HG02970 (cell line): Measurements from ENCODE around the gene WASF2.
"Not testable (repeated sequence)": the region's sequence is repeated elsewhere in the genome, so short reads cannot be mapped to it uniquely, and the experiment has no call there.

Experiments used
- ATAC-seq: cut with Tn5 transposase; IDR thresholded peaks from one replicate; pipeline ENCODE4 v1.9.1; 2021; ENCODE audit warnings: mild to moderate bottlenecking, moderate library complexity, moderate number of reproducible peaks; ENCODE audit not compliant: unreplicated experiment, low FRiP score

Gene WASF2

DNA sequence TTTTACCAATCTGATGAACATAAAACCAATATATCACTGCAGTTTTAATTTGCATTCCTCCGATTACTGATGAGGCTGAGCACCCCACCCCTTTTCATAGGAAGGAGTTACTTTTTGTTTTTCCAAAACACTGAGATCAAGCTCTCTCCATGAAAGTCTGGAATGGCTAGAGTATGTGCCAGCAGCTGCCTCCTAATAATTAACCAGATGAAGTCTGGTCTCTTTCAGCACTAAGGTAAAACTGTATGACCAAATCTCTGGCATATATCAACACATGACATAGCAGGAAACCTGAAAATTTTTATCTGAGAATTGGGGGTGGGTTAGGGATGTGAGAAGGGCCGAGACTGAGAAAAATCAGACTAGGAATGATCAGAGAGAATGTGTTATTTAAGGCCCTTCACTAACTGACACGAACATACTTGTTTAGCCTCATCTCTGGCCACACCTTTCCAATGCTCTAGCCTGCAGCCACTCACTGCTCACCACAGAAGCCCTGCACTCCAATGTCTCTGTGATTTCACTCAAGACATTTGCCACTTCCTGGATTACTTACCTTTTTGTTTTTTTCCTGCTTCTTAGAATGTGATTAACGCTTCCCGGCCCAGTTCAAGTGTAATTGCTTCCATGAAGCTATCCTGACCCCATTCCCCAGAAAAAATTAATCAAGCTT, 34.7 kb downstream of the WASF2 start:
- ATAC-seq: no peak

DNA sequence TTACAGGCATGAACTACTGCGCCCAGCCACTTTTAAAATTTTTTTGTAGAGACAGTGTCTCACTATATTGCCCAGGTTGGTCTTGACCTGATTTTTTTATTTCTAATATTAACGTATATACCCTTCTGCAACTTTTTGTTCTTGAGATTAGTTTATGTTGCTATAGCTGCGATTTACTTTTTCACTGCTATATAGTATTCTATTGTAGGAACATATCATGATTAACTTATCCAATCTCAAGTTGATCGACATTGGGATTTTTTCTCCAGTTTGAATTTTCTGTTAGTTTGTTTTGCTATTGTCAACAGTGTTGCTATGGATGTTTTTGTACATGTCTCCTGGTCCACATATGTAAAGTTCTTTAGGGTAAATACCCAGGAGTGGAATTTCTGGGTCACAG, 35.4 kb downstream of the WASF2 start:
- ATAC-seq: no peak

DNA sequence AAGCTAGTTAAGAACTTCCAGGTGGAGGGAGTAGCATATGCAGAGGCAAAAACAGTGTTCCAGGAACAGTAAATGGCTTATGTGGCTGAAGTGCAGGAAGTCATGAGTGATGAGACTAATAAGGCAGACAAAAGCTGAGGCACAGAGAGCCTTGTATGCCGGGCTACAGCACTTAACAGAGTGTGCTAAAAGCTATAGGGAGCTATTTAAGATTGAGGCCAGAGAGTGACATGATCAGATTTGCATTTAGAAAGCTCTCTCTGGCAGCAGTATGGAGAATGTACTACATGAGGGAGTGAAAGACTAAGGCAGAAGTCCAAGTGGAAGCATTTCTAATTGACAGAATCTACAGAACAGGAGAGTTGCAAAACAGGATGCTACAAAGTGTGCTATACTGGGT, 38.6 kb downstream of the WASF2 start:
- ATAC-seq: no peak

DNA sequence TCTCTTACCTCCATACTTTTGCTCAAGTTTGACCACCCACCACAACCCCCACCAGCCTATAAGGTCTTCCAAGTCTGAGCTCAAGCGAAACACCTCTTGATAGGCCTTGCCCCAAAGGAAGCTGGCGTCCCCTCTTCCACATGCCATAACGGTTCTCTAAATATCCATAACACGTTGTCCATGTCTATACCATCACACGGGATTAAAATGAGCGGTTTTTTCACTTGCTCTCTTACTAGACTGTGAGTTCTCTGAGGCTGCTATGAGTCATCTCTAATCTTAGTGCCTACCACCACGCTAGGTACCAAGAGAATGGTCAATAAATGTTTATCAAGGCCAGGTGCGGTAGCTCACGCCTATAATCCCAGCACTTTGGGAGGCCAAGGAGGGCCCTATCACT, 41.0 kb downstream of the WASF2 start:
- no peak for ATAC-seq

DNA sequence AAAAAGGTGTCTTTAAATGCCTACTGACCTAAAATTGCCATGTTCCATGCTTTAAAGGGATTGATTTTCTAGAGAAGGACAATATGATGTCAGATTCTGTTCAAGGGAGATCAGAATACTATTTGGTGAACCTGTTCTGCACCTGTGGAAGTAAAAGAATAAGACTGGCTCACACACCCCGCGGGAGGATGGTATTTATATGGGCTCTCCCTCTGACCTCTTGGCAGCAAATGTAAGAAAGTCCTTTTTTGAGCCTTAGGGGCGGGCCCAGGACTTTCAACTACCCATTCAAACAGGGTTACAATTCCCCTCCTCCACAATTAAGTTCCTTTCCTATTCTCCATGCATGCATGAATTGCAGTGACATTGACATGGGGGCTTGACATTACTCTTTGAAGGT, 42.1 kb downstream of the WASF2 start:
- no peak for ATAC-seq

DNA sequence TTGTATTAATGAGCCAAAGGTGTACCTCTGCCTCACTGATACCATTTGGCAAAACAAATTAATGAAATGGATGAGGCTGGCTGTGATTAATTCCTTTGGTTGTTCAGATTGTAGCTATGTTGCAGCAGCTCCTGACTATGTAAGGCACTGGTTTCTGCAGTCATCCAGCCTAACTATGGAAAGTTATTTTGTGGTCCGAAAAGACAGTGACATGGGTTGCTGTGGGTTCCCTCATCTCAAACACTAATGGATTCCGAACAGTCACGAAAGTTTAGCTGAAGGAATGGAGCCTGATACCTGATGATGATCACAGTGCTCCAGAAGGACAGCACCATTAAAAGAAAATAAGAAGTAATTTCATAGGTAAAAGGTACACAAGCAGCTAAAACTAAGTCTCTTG, 42.6 kb downstream of the WASF2 start:
- no peak for ATAC-seq

DNA sequence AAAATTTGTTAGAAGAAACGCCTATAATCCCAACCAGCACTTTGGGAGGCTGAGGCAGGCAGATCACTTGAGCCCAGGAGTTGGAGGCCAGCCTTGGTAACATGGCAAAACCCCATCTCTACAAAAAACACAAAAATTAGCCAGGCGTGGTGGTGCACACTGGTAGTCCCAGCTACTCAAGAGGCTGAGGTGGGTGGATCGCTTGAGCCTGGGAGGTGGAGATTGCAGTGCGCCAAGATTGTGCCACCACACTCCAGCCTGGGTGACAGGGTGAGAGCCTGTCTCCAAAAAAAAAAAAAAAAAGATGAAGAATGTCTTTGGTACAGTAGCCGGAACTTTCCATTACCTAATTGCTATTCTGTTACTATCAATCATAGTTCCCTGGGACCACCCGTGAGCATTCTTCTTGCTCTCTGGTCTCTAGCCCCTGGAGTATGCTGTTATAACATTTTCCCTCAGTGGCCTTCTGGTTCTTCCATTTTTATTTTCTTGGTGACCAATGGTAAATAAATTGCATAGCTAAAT, 43.4 kb downstream of the WASF2 start:
- no peak for ATAC-seq

DNA sequence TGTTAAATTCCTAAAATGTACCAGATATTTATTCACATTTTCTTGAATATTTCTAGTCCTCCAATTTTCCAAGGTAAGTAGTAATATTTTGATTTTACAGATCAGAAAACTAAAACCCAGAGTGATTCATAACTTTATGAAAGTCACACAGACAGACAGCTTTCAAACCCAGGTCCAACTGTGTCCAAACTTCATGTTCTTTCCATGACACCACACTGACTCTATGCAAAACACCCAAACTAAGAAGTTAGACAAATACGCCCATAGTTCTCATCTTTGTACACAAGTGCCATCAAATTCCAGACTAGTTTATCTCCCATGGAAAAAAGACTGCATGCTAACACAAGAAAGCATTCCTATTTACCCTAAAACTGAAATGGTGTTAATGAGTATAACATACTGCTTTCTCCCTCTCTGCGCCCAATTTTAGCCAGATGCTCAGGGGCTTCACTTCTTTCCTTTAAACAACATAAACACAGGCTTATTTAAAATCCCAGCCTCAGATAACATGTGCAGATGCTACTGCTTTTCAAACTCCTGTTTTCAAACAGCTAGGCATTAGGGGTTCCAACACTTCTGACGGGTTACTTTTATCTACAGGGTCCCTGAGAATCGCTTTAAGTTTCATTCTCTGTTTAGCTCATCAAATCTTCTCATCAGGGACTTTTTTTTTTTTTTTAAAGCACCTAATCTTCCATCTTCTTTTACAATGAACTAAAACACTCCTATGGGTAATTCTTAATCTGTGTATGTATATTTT, 44.6 kb downstream of the WASF2 start:
- ATAC-seq: no peak

DNA sequence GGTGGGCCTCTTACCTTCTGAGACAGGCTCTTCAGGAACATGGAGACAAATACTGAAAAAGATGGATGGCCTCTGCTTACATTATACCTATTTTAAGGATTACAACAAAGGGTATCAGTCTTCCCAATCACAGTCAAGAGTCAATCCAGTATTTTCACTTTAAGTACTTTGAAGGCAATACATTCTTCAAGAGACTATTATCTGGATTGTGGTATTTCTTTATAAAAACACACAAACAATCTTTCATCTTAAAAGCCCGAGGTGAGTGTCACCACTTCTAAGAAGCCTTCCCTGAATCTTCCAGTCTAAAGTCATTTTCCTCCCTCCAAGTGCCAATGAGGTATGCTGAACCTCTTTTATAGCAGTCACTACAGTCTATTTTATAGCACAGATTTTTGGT, 45.3 kb downstream of the WASF2 start:
- ATAC-seq: no peak

DNA sequence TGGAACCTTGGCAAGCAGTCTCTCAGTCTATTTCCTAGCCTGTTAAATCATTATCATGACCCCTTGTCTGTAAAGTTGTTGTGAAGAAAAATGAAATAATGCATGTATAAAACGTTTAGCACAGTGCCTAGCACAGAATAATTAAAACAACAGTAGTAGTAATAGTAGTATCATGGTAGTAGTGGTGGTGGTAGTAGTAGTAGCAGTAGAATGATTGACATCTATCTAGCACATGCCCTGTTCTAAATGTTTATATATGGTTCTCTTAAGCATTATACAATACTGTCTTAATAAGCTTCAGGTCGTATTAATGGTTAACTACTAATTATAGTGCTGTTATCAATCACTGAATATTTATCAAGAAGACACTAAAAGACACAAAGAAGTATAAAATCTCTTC, 50.8 kb downstream of the WASF2 start:
- no peak for ATAC-seq

DNA sequence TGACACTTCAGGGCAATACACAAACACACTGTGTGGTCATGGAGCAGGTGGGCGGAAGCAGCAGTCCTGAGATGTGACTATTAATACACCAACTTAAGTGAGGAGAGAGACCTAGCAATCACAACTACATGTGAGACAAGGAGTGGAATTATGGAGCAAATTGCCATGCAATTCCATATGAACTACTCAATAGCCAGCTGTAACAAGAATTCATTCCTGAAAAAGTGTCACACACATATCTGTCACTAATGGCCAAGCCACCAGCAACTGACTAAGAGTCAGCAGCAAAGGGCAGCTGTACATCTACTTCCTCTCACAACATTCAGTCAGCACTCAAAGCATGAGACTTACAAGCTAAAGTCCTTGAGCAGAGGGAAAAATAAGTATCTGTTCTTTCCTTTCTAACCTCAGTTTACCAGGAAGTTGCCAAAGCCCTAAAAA, 51.3 kb downstream of the WASF2 start:
- no peak for ATAC-seq

DNA sequence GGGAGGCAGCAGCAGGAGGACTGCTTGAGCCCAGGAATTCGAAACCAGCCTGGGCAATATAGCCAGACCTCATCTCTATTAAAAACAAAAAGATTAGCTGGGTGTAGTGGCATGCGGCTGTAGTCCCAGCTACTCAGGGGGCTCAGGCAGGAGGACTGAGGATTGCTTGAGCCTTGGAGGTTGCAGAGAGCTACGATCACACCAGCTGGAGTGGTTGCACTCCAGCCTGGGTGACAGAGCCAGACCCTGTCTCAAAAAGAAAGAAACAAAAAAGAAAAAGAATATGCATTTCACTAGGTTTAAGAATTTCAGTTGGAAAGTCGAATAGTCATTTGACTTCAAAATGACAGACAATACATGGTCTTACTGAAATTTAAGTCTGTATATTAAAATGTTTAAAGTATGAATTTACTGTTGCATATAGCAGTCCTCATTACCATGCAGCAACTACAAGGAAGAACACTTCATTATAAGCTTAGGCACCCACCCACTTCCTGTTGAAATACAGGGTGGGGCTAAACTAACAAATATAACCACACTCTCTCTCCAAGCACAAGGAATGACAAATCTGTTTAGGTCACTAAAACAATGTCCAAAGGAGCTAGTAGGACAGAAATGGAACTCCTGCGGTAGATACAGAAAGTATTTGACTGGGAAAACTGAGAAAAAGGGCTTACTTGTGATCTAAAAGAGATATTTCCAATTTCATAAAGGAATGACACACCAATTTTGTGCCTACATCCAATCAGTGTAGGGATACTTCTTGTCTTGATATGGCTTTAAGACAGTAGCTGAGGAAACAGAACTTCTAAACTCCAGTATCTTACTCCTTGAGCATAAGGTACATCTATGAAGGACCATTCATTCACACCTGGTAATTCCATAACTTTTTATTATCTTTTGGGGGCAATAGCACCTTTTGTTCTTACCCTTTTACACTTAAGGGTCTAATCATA, 53.5 kb downstream of the WASF2 start:
- no peak for ATAC-seq

DNA sequence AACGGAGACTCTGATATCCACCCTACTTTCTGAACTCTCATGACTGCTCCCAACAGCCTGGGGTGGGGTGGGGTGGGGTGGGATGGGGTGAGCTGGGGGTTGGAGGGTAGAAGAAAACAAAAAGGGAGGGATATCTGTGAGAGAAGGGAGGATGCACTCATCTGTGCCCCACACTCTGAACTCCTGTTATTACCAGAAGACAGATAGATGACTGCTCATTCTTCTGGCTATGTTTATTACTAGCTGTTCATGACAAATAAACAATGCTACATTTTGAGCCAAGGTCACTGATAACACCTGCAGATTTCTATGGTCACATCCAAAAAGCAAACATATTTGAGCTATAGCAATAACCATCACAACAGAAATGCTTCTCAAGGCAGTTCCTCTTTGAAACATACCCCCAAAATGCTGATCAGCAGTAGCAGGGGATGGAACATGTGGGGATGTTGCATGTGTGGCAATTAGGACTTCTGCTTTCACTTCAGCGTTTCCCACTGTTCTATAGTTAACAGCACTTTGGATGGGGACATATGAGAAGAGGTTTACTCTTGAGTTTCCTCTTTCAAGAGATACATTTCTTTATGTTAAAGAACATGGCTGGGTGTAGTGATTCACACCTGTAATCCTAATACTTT, 54.3 kb downstream of the WASF2 start:
- no peak for ATAC-seq

DNA sequence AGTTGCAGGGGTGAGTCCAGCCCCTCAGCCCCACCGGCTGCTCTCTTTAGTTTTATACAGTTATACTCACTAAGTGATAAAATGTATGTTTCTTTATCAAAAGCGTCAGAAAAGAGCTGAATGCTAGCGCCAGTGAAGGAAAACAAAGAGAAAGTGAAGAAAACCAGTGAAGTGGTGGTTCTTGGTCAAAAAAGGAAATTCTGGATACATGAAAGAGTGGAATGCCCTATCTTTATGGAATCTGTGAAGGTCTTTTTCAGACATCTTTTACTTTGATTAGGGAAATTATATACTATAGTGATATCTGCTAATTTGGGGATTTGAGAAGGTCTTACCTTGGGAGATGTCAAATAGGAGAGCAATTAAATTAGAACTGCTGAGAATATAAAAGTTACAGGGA, 56.3 kb downstream of the WASF2 start:
- no peak for ATAC-seq

DNA sequence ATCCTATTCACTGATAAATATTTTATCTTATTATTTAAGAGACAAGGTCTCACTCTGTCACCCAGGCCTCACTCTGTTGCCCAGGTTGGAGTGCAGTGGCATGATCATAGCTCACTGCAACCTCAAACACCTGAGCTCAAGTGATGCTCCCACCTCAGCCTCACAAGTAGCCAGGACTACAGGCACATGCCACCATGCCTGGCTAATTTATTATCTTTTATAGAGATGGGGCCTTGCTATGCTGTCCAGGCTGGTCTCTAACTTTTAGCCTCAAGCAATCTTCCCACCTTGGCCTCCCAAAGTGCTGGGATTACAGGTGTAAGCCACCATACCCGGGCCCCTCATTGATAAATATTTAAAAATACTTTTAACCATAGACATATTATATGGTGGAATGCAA, 57.2 kb downstream of the WASF2 start:
- not testable (repeated sequence) for ATAC-seq

DNA sequence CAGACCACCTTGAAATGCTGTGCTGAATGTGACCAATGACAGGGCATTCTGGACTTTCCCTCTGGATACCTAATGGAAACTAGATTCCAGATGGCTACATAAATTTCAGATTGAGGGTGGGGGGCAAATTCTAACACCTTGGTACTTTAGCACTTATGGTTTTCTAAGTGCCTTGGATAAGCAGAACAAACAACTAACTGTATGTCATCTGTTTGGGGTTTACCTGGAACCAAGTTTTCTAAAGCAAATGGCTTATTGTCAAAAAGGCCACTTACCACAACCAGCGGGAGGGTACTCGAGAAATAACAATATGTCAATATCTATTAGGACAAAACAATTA, 58.4 kb downstream of the WASF2 start:
- no peak for ATAC-seq

DNA sequence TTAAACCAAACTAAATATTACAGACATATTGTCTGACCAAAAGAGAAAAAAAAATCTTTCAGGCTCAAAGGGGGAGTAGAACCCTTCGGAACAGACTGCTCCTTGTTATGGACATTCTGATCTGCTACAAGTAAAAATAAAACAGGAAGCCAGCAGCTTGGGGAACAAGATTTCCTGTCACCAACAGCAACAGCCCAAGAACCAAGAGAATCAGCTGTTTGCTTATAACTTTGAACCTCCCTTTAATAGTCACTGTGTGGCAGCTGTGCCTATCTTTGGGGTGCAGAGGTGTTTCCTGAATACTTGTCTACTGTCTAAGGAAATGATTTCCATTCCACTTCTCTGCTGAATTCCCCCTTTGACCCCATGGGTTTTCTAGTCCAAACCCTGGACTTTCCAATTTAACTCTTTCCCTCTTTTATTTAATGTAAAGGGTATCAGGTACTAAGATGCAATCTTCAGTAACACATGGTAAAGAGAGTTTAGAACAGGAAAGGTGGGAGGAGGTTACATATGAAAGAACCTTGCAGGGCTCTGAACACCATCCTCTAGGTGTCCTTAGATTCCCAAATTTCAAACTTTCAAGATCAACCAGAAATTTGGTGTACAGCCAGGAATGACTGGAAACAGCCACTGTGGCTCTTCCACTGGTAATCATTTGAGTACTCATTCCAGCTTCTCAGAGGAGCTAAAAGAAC, 58.9 kb downstream of the WASF2 start:
- ATAC-seq: no peak

DNA sequence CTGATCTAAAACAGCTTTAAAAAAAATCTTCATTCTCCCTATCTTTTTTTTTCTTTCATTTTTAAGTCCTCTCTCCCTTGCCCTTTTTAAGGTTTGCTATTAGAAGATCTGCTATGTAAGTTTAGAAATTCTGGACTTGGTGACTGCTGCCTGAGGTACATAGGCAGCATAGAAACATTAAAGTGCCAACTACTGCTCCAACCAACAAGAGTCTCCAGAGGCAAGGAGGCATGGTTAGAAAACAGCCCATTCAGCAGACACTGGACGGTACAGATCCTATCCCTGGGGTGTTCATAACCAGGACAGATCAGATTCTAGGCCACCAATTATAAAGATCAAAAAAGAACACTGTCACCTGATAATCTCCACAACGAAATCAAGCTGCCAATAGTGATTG, 60.9 kb downstream of the WASF2 start:
- no peak for ATAC-seq

DNA sequence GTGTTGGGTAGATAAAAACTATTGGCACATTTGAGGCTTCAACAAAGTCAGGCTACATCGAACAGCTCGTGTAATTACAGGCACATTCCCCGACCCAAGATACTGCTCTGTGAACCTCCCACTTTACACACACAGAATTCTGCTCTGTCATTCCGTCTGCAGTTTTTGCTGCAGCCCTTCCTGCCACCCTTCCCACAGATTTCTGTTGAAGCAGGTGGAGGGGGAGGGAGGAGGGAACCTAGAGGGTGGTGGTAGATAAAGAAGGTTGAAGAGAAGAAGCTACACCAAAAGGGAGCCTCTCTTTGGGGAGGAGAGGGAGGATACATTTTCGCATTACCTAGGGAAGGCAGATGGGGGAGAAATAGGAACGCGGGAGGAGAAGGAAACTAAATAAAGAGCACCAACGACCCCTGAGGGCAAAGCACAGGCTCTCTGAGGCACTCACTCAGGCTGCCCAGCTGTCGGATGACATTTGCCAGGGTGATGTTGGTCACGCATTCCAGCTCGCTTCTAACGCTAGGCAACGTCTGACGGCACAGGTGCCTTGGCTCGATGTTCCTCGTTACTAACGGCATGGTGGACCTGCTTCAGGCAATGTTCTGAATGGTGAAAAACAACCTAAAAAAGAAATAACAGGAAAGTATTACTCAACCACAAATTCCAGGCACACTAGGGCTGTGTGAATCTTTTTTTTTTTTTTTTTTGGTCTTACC, 61.5 kb downstream of the WASF2 start:
- ATAC-seq: no peak
